GM18520 (cell line): ENCODE measurements around the gene LAMA3.

Experiments used
- ATAC-seq: cut with Tn5 transposase; IDR thresholded peaks from one replicate; pipeline ENCODE4 v1.9.1; 2021; ENCODE audit not compliant: unreplicated experiment

LAMA3 gene

GRCh38 chr18:23982155-23983079 is 293.2 kb downstream of the LAMA3 start:
- no peak for ATAC-seq

- no peak for ATAC-seq
Observed at GRCh38 chr18:23983112-23983511, 293.9 kb downstream of the LAMA3 start.

GRCh38 chr18:23986600-23987359 is 297.5 kb downstream of the LAMA3 start:
- ATAC-seq: no peak

GRCh38 chr18:23990474-23991410 is 301.5 kb downstream of the LAMA3 start:
- no peak for ATAC-seq

- ATAC-seq: no peak
Observed at GRCh38 chr18:23992089-23992940, 303.1 kb downstream of the LAMA3 start.

GRCh38 chr18:23992941-23993280 is 303.7 kb downstream of the LAMA3 start:
- no peak for ATAC-seq

GRCh38 chr18:23994361-23994902 is 305.2 kb downstream of the LAMA3 start:
- ATAC-seq: no peak

- no peak for ATAC-seq
Observed at GRCh38 chr18:23995180-23995579, 305.9 kb downstream of the LAMA3 start.

- no peak for ATAC-seq
Observed at GRCh38 chr18:23998018-23998417, 308.8 kb downstream of the LAMA3 start.

GRCh38 chr18:23998820-23999219 is 309.6 kb downstream of the LAMA3 start:
- ATAC-seq: no peak

GRCh38 chr18:24000613-24001490 is 311.6 kb downstream of the LAMA3 start:
- no peak for ATAC-seq

- ATAC-seq: no peak
Observed at GRCh38 chr18:24002479-24002878, 313.2 kb downstream of the LAMA3 start.

GRCh38 chr18:24003288-24003687 is 314.0 kb downstream of the LAMA3 start:
- ATAC-seq: no peak

GRCh38 chr18:24003903-24004640 is 314.8 kb downstream of the LAMA3 start:
- ATAC-seq: no peak
